Smooth muscle cell (in vitro differentiated cells): ENCODE results near the gene LRRC56. TPM values are rescaled to one million over a fixed set of nuclear protein-coding genes. Genes with fewer than 3 reads are reported as not detected.

Experiments
- DNase-seq: peaks from one replicate; lab custom pipeline; 2025; ENCODE audit not compliant: unreplicated experiment; lab: John Stamatoyannopoulos, UW
- H2AFZ ChIP-seq: fragments of 200-600 bp; sonication (generic); 2 replicates; pipeline ENCODE4 v1.6.0; 2016; ENCODE audit warnings: antibody characterized with exemption, low read depth, mild to moderate bottlenecking
- H3F3A ChIP-seq: fragments of 200-600 bp; sonication (generic); 2 replicates; pipeline ENCODE4 v1.6.0; 2017; ENCODE audit warnings: antibody characterized with exemption, low read depth
- H3K27ac ChIP-seq: fragments of 200-600 bp; sonication (generic); 2 replicates; pipeline ENCODE4 v1.5.1; 2016; ENCODE audit warnings: low read depth, mild to moderate bottlenecking
- H3K27me3 ChIP-seq: fragments of 200-600 bp; sonication (generic); 2 replicates; pipeline ENCODE4 v1.6.1; 2016; ENCODE audit warnings: low read depth, mild to moderate bottlenecking
- H3K36me3 ChIP-seq: fragments of 200-600 bp; sonication (generic); 2 replicates; pipeline ENCODE4 v1.5.1; 2016; ENCODE audit warnings: low read depth
- H3K4me1 ChIP-seq: fragments of 200-600 bp; sonication (generic); 2 replicates; pipeline ENCODE4 v1.5.1; 2016; ENCODE audit warnings: low read depth
- H3K4me2 ChIP-seq: fragments of 200-600 bp; sonication (generic); 2 replicates; pipeline ENCODE4 v1.6.0; 2016; ENCODE audit warnings: mild to moderate bottlenecking
- H3K4me3 ChIP-seq: fragments of 200-600 bp; sonication (generic); 2 replicates; pipeline ENCODE4 v1.5.1; 2016; ENCODE audit warnings: mild to moderate bottlenecking
- H3K79me2 ChIP-seq: fragments of 200-600 bp; sonication (generic); 2 replicates; pipeline ENCODE4 v1.6.0; 2016; ENCODE audit warnings: low read depth, mild to moderate bottlenecking
- H3K9ac ChIP-seq: fragments of 200-600 bp; sonication (generic); 2 replicates; pipeline ENCODE4 v1.6.0; 2016; ENCODE audit warnings: low read depth
- H3K9me3 ChIP-seq: fragments of 200-600 bp; sonication (generic); replicated peaks from 2 replicates; pipeline ENCODE4 v1.5.1; 2016; ENCODE audit warnings: low read depth
- H4K20me1 ChIP-seq: fragments of 200-600 bp; sonication (generic); 2 replicates; pipeline ENCODE4 v1.6.0; 2016; ENCODE audit warnings: low read depth
- WGBS: methylation state at CpG from one replicate; pipeline ENCODE4 v1.1.7; 2016; ENCODE audit warnings: low lambda C conversion rate; 5-methylcytosine and 5-hydroxymethylcytosine counted together
- polyA plus RNA-seq: library from polyadenylated mRNA; unstranded; fragments of >200 nt; fragmentation: Nextera tagmentation; extraction: Ambion mirVana; gene quantifications from 2 replicates; pipeline ENCODE4 v1.2.1, GENCODE V29; 2016
- total RNA-seq: library from RNA; depleted of rRNA; stranded (reverse); fragments of >200 nt; gene quantifications from 2 replicates; pipeline ENCODE4 v1.2.3, GENCODE V29; 2014
- TF ChIP-seq, protein P1 (sequence below): fragments of 200-600 bp; sonication (generic); IDR thresholded peaks from 2 replicates; pipeline ENCODE4 v1.5.1; 2017; ENCODE audit warnings: borderline replicate concordance, mild to moderate bottlenecking, antibody characterized with exemption; ENCODE audit not compliant: insufficient read depth, poor library complexity, severe bottlenecking

Gene LRRC56
- total and polyA plus RNA-seq, 2 experiments from 2014 or later = 0.31 to 1.5 TPM

DNA sequence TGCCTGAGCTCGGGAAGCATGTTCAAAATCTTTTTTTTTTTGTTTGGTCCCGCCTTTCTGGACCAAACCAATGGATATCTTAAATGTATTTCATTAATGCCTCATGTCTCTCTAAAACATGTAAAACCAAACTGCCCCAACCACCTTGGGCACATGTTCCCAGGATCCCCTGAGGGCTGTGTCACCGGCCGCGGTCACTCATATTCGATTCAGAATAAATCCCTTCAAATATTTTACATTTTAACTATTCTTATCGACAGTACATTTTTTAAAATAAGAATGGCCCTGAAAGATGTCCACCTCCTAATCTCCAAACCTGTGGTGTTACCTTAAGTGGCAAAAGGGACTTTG, 32.4 kb upstream of the LRRC56 start:
- Histone ChIP-seq H3K27ac (peak overlapping the region; percentile 99), H3K27me3 (no peaks in the 10 kb centered on the region), H3K4me3 (peak overlapping the region; percentile 2), H2AFZ (no peak overlapping the region), H3K9me3 (no peaks in the 10 kb centered on the region), H3F3A (no peaks in the 10 kb centered on the region), H3K4me2 (peak overlapping the region; percentile 87), H3K79me2 (peaks cover 48% of the 10 kb centered on the region), H3K4me1 (peaks cover 9% of the 10 kb centered on the region), H4K20me1 (peaks cover 25% of the 10 kb centered on the region), H3K9ac (peak overlapping the region; percentile 99), H3K36me3 (no peaks in the 10 kb centered on the region)
- TF ChIP-seq, protein P1, sequence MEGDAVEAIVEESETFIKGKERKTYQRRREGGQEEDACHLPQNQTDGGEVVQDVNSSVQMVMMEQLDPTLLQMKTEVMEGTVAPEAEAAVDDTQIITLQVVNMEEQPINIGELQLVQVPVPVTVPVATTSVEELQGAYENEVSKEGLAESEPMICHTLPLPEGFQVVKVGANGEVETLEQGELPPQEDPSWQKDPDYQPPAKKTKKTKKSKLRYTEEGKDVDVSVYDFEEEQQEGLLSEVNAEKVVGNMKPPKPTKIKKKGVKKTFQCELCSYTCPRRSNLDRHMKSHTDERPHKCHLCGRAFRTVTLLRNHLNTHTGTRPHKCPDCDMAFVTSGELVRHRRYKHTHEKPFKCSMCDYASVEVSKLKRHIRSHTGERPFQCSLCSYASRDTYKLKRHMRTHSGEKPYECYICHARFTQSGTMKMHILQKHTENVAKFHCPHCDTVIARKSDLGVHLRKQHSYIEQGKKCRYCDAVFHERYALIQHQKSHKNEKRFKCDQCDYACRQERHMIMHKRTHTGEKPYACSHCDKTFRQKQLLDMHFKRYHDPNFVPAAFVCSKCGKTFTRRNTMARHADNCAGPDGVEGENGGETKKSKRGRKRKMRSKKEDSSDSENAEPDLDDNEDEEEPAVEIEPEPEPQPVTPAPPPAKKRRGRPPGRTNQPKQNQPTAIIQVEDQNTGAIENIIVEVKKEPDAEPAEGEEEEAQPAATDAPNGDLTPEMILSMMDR = no peak
- DNase-seq = no peak
- WGBS = 96% methylated on average over 7 of the region's 7 CpGs

DNA sequence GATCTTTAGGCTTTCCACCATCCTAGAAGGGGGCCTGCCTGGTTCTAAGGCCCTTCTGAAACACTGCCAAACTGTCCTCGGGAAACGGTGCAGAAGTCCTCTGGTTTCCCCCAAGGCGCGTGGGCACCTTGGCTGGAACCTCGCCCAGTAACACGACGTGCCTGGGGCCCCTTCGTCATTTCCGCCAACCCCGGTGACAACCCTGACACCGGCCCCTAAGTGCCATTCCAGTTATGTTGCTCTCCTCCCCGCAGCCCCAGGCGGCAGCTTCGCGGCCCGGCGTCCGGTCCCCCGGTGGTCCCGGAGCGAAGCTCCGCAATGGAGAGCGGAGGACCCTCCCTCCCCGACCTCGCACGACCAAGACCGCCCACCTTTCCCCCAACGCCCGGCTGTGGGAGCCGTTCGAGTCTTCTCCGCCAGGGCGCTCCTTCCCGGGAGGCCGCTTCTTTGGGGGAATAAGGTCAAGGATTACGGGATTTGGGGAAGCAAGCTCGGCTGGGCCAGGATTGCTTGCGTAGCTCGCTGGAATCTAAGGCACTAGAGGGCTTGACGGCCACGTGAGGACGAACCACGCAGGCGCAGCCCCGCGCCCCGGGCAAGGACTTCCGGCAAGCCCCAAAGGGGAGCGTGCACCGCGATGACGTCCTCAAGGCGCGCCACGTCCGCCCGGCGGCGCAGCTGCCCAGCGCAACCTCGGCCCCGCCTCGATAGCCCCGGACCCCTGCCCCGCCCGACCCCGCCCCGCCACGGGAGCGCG, 30.9 kb upstream of the LRRC56 start:
- H3K27ac ChIP-seq = peak overlapping the region; percentile 99
- peaks cover 48% of the 10 kb centered on the region for H3K79me2 ChIP-seq
- H2AFZ ChIP-seq = no peak overlapping the region
- no peaks in the 10 kb centered on the region for H3K9me3 ChIP-seq
- H3F3A ChIP-seq = no peaks in the 10 kb centered on the region
- DNase-seq = peak; percentile 100
- H3K36me3 ChIP-seq = no peaks in the 10 kb centered on the region
- peaks cover 9% of the 10 kb centered on the region for H3K4me1 ChIP-seq
- H4K20me1 ChIP-seq = peaks cover 19% of the 10 kb centered on the region
- peak overlapping the region; percentile 75 for H3K4me3 ChIP-seq
- no peaks in the 10 kb centered on the region for H3K27me3 ChIP-seq
- H3K9ac ChIP-seq = peak overlapping the region; percentile 99
- peak overlapping the region; percentile 87 for H3K4me2 ChIP-seq
- TF ChIP-seq, protein P1 = no peak
- 1% methylated on average over 70 of the region's 71 CpGs for WGBS

DNA sequence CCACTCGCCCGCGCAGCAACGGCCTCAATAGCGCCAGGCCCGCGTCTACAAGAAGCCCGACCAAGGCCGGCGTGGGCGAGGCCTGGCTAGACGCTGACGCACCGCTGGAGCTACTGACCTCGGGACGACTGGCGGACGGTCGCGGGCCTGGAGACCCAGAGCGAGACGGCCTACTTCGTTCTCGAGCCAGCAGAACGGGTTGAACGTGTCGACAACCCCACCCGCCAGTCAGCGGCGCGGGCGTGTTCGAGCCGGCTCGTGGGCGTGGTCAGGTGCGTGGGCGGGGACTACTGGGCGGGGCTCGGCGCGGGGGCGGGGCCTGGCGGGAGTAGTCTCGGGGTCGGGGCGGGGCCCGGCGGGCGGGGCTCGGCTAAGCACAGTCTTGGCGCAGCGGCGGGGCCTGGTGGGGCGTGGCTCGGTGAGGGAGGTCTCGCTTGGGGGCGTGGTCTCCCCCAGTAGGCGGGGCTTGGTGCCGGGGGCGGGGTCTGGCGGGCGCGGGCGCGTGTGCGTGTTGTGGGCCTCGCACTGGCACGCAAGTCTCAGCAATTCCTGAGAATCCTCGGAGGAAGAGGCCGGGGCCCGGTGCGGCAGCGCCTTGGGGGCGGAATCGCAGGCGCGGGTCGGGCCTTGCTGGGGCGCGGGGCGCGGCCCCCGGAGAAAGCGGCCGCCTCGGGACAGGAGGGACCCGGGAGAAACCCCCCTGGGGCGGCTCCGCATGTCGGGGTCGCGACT, 30.2 kb upstream of the LRRC56 start, which contains the start of gene RNH1:
Gene RNH1 (minus strand): TSS at position 248 of the 732 bp plus-strand sequence. CDS start 5,080 bp downstream, outside the sequence.
- Histone ChIP-seq H3K79me2 (peaks cover 42% of the 10 kb centered on the region), H2AFZ (no peak within 1 kb of the TSS), H3K27me3 (no peaks in the 10 kb centered on the region), H3F3A (no peaks in the 10 kb centered on the region), H3K9me3 (no peaks in the 10 kb centered on the region), H3K4me3 (peak within 1 kb of the TSS; percentile 75), H4K20me1 (peaks cover 12% of the 10 kb centered on the region), H3K36me3 (no peaks in the 10 kb centered on the region), H3K4me2 (peak within 1 kb of the TSS; percentile 95), H3K27ac (peak within 1 kb of the TSS; percentile 99), H3K9ac (peak within 1 kb of the TSS; percentile 99), H3K4me1 (peaks cover 9% of the 10 kb centered on the region)
- under 1% methylated on average over 68 of the region's 93 CpGs for WGBS
- TF ChIP-seq, protein P1 = no peak
- DNase-seq = peak; percentile 100
